BE2C (cell line): Measurements from ENCODE around the gene FHL3.

ENCODE experiments used
- DNase-seq: peaks from one replicate; pipeline ENCODE4 v3.0.0-alpha.2; 2020
- H3K27me3 ChIP-seq: fragments of 250-450 bp; sonication (Bioruptor Pico); 2 replicates; pipeline ENCODE4 v1.5.1; 2020; ENCODE audit warnings: mild to moderate bottlenecking
- H3K36me3 ChIP-seq: fragments of 250-450 bp; sonication (Bioruptor Pico); 2 replicates; pipeline ENCODE4 v1.5.1; 2020; ENCODE audit warnings: mild to moderate bottlenecking
- H3K4me1 ChIP-seq: fragments of 250-450 bp; sonication (Bioruptor Pico); 2 replicates; pipeline ENCODE4 v1.5.1; 2020
- H3K4me3 ChIP-seq: 2 replicates; pipeline ENCODE4 v1.5.1; 2011; ENCODE audit warnings: low read depth, low read length
- H3K9me3 ChIP-seq: fragments of 250-450 bp; sonication (Bioruptor Pico); 2 replicates; pipeline ENCODE4 v1.5.1; 2020
- CTCF ChIP-seq: IDR thresholded peaks from 2 replicates; pipeline ENCODE4 v1.5.1; 2012; ENCODE audit warnings: mild to moderate bottlenecking, low read depth, low read length

FHL3 gene

DNA sequence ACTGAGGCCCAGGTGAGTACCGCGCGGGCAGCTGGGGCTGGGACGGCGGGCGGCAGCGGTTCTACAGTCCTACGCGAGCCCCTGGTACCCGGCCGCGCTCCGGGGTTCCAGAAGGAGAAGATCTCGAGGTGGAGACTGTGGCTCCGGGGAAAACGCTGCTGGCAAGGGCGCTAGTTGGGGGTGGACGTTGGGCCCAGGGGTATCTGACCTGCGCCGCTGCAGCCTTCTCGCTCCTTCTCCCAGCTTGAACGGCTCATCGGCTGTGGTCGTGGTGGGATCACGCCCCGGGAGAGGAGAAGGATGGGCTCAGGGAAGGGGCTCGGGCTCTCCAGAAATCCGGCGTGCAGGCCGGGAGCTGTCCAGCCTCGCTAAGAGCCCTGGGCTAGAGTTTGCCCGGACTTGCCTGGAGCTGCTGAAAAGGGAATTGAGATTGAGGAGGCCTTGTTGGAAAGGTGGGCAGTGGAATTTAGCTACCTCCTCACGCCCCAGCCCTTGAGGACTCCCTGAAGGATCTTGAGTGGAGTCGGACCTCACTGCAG, 42.4 kb upstream of the FHL3 start:
- no peak for TF ChIP-seq CTCF
- no peaks in the 10 kb centered on the region for H3K36me3 ChIP-seq
- DNase-seq, result no peak
- peaks cover 35% of the 10 kb centered on the region for H3K27me3 ChIP-seq
- H3K9me3 ChIP-seq, result no peaks in the 10 kb centered on the region
- 0 out of 2 replicates have a peak, but pooled peaks cover 5% of the 10 kb centered on the region for H3K4me1 ChIP-seq
- H3K4me3 ChIP-seq, result peak overlapping the region; percentile 44; the same call in 1 of the 2 replicates

DNA sequence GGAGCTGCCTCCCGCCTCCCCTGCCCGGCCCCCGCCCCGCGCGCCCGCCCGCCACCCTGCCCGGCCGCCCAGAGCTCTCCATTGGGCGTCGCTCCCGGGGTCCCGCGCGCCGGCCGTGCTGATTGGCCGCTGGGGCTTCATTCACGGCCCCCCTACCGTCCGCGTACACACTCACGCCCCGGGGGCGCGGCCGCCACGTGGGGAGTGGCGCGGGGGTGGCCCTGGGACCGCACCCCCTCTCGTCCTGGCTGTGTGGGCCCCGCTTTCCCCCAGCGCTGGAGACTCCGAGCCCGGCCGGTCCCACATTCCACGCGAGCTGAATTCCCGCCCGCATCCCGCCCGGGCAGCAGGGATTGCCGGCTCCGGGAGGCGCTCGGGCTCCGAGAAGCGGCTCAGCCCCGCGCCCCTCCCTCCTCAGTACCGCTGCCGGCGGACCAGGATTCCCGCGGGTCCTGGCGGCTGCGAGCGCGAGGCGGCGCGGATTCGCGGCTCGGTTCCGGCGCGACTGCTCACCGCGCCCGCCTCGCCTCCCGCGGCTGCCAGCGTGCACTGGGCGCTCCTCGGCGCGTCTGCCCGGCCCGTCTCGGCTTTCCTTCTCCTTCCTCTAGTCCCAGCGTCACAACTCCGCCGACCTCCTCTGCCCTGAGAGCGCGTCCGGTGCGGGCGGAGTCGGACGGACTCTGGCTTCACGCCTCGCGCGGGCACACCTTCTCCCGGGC, 41.7 kb upstream of the FHL3 start:
- peaks cover 35% of the 10 kb centered on the region for H3K27me3 ChIP-seq

DNA sequence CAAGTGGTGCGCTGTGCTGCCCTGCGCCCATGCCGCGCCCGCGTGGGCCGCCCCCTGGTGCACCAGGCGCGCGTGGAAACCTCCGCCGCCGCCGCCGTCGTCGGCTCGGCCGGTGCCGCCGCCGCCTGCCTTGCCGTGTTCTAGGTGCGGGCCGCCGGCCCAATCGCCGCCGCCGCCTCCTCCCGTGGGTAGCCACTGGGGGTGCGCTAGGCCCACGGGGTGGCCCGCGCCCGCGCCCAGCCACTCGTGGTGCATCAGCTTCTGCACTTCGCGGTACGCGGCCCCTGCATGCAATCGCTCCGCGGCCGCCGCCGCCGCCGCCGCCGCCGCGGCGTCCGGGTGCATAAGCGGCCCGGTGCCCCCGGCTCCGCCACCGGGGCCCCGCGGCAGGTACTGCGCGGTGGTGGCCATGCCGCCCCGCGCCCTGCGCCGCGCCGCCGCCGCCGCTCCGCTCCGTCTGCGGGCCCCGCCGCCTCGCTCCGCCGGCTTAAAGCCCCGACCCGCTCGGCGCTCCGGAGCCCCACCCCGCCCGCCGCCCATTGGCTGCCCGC, 41.1 kb upstream of the FHL3 start, which contains the start of gene POU3F1:
Gene POU3F1 (minus strand): TSS at position 461 of the 551 bp plus-strand sequence. CDS start 50 bp downstream, at position 411.
- peak within 1 kb of the TSS; percentile 44 for H3K4me3 ChIP-seq
- no peaks in the 10 kb centered on the region for H3K9me3 ChIP-seq
- H3K36me3 ChIP-seq, result no peaks in the 10 kb centered on the region
- peaks cover 35% of the 10 kb centered on the region for H3K27me3 ChIP-seq
- TF ChIP-seq CTCF, result no peak
- 0 out of 2 replicates have a peak, but pooled peaks cover 5% of the 10 kb centered on the region for H3K4me1 ChIP-seq
- DNase-seq, result no peak

More for the DNA sequence above, 41.7 kb upstream of the FHL3 start:
- H3K36me3 ChIP-seq, result no peaks in the 10 kb centered on the region
- H3K9me3 ChIP-seq, result no peaks in the 10 kb centered on the region
- TF ChIP-seq CTCF, result no peak
- 0 out of 2 replicates have a peak, but pooled peaks cover 5% of the 10 kb centered on the region for H3K4me1 ChIP-seq
- peak overlapping the region; percentile 44 for H3K4me3 ChIP-seq
- peak; percentile 89 for DNase-seq

DNA sequence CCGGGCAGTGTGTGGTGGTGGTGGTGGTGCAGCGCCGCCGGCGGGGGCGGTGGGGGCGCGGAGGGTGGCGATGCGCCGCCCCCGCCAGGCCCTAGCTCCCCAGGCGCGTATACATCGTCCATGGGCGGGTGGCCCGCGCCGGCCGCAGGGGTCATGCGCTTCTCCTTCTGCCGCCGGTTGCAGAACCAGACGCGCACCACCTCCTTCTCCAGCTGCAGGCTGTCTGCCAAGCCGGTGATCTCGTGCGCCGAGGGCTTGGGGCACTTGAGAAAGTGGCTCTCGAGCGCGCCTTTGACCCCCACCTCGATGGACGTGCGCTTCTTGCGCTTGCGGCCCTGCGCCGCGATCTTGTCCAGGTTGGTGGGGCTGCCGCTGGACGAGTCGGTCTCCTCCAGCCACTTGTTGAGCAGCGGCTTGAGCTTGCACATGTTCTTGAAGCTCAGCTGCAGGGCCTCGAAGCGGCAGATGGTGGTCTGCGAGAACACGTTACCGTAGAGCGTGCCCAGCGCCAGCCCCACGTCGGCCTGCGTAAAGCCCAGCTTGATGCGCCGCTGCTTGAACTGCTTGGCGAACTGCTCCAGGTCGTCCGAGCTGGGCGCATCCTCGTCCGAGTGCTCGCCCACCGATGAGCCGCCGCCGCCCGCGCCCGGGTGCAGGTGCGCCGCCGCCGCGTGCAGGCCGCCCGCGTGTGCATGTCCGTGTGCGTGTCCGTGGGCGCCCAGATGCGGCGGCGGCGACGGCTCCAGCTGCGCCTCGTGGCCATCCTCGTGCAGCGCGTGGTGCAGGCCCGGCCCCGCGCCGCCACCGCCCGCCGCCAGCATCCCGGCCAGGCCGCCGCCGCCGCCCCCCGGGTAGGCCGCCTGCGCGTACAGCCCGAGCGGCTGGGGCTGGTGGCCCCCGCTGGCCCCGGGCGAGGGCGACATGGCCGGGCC, 40.4 kb upstream of the FHL3 start:
- no peak for DNase-seq
- Histone ChIP-seq H3K36me3 (no peaks in the 10 kb centered on the region), H3K4me1 (0 out of 2 replicates have a peak, but pooled peaks cover 5% of the 10 kb centered on the region), H3K9me3 (no peaks in the 10 kb centered on the region), H3K27me3 (peaks cover 35% of the 10 kb centered on the region), H3K4me3 (no peak overlapping the region)
- TF ChIP-seq CTCF, result no peak

- H3K4me3 ChIP-seq, result 0 out of 2 replicates have a peak overlapping the region, but pooled peaks have one; percentile 11
- no peak for TF ChIP-seq CTCF
Observed at GRCh38 chr1:38044221-38045215, 39.2 kb upstream of the FHL3 start.

More at GRCh38 chr1:38044221-38045215, 39.2 kb upstream of the FHL3 start:
- H3K9me3 ChIP-seq, result no peaks in the 10 kb centered on the region
- no peaks in the 10 kb centered on the region for H3K36me3 ChIP-seq
- no peaks in the 10 kb centered on the region for H3K4me1 ChIP-seq
- DNase-seq, result no peak
- H3K27me3 ChIP-seq, result peaks cover 35% of the 10 kb centered on the region
